Hematopoietic multipotent progenitor cell treated with erythropoietin and hydrocortisone succinate and interleukin-3 and kit ligand, for 6 days (in vitro differentiated cells): Measurements from ENCODE around the gene MRPL2.

Experiments used
- DNase-seq: peaks from one replicate; pipeline ENCODE4 v3.0.0-alpha.2; 2015

The MRPL2 gene

DNA sequence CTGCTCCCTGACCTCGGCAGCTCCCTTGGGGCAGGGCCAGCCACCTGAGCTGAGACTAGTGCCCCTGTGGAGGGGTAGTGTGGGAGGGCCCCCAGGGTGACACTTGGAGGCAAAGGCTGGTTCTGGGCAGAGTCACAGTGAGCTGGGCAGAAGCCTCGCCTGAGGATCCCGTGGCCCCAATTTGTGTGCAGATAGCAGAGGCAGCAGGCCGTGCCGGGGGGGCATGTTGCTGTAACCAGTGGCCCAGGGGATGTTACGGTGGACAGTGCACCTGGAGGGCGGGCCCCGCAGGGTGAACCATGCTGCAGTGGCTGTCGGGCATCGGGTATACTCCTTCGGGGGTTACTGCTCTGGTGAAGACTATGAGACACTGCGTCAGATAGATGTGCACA, 42.3 kb downstream of the MRPL2 start:
- DNase-seq = no peak

DNA sequence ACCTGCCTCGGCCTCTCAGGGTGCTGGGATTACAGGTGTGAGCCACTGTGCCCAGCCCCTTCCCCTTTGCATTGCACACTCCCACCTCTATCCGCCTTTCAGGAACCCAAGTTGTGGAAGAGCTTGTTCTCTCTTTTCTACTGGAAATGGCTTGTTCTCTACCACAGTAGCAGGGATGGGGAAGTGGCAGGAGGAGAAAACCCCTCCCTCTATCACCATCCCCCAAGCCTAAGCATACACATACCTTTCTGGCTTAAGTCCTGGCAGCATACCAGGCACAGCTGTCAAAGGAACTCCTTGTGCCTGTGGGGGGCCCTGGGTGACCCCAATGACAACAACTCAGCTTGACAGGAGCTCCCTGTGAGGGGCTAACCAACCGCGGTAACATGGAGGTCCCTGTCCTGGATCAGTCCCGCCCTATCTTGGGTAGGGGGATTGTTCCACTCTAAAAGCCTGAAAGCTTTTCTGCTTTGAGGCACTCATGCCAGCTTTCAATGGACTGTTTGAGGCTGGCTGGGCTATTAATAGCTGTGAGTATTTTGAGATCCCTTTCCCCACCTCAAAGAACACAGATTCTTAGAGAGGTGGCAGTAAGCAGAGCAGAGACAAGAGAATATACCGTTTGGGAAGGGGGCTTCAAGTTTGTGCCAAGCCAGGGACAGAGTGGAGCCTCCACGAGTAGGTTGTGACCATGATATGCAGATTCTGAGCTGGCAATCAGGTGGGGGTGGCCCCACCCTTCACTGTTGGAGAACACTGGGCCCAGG, 42.9 kb downstream of the MRPL2 start:
- peak; percentile 46 for DNase-seq

DNA sequence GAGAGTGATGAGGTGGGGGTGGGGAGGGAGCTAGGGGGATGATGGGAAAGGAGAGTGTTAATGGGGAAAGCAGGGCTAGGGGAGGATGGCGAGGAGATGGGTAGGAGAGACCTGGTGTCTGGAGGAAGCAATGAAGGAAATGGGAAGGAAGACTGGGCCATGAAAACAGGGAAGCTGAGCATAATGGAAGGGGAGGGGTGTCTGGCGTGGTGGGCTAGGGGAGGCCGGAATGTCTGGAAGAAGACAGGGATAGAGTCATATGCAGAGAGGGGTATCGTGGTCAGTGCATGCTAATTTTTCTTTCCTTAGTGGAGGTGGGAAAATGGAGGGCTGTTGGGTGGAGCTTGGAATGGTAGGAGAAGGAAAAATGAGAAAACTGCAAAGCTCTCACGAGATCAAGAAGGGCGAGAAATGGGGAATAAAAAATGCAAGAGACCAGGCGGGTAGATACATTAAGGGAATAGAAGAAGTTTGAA, 44.8 kb downstream of the MRPL2 start:
- peak; percentile 23 for DNase-seq

GRCh38 chr6:43013843-43014433, 45.3 kb downstream of the MRPL2 start, which contains the start of the genes KLHDC3 and MEA1:
KLHDC3 (plus strand) TSS chr6:43014249; CDS start chr6:43017193, 2,944 bp downstream.
MEA1 (minus strand) TSS chr6:43013946; CDS start chr6:43013813, 133 bp downstream.
- peak; percentile 100 for DNase-seq

- DNase-seq = peak; percentile 92
Observed at GRCh38 chr6:43013097-43013842, 46.0 kb downstream of the MRPL2 start.

- no peak for DNase-seq
Observed at GRCh38 chr6:43012364-43012763, 46.9 kb downstream of the MRPL2 start.

- DNase-seq = no peak
Observed at GRCh38 chr6:43011207-43011606, 48.0 kb downstream of the MRPL2 start.

- DNase-seq = peak; percentile 79
Observed at GRCh38 chr6:43009124-43009523, 50.1 kb downstream of the MRPL2 start.

DNA sequence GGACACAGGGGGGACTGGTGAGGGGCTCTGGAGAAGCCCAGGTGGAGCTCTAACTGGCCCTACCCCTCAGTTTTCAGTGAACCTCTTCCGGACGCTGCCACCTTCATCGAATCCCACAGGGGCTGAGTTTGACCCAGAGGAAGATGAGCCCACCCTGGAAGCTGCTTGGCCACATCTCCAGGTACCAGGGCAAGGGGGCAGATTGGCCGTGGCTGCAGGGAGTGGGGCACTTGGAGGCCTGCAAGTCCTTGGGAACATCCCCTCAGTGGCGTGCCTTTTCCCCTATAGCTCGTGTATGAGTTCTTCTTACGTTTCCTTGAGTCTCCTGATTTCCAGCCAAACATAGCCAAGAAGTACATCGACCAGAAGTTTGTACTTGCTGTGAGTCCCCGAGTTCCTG, 52.1 kb downstream of the MRPL2 start:
- no peak for DNase-seq

DNA sequence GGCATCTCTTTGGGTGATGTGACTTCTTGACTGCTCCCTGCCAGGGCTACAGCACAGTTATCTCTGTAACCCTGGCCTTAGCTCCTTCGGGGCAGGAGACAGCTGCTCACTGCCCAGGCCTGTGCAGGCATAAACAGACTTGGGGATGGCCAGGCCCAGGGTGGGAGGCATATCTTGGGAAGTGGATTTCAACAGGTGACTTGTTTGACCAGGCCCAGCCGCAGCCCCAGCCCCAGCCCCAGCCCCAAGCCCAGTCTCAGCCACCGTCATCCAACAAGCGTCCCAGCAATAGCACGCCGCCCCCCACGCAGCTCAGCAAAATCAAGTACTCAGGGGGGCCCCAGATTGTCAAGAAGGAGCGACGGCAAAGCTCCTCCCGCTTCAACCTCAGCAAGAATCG, 53.0 kb downstream of the MRPL2 start:
- no peak for DNase-seq

DNA sequence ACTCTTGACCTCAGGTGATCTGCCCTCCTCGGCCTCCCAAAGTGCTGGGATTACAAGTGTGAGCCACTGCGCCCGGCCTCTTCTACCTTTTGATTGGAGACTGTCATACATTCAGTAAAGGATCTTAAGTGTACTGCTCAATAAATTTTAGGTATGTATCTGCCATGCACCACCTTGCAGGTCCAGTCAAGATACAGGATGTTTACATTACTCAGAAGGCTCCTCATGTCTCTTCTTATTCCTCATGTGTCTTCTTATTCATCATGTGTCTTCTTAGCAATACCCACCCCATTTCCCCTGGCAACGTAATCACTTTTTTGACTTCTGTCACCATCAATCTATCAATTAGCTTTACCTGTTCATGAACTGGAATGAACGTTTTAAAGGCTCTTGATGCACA, 53.4 kb downstream of the MRPL2 start:
- no peak for DNase-seq
